Hepatic stellate cell (primary cell): ENCODE measurements around the gene KLK2.

Experiments used
- DNase-seq: peaks from one replicate; pipeline ENCODE4 v3.0.0; 2011; ENCODE audit warnings: low spot score

KLK2 gene

GRCh38 chr19:50925734-50926133, 52.5 kb downstream of the KLK2 start:
- no peak for DNase-seq

GRCh38 chr19:50926144-50926543, 52.9 kb downstream of the KLK2 start:
- DNase-seq: no peak

- DNase-seq: no peak
Measured at GRCh38 chr19:50928831-50929230, 55.6 kb downstream of the KLK2 start.
